HK-2 (cell line): ENCODE measurements around the gene EXOC4.
"Not testable (repeated sequence)": the region's sequence is repeated elsewhere in the genome, so short reads cannot be mapped to it uniquely, and the experiment has no call there.

Experiments
- DNase-seq: peaks from one replicate; pipeline ENCODE4 v3.0.0-alpha.2; 2018; ENCODE audit not compliant: unreplicated experiment

EXOC4 gene

GRCh38 chr7:133252858-133253518 is at the start of gene EXOC4:
Gene EXOC4 (plus strand): TSS chr7:133253078.
- DNase-seq, result peak; percentile 95

- no peak for DNase-seq
Observed at GRCh38 chr7:133203490-133203889, 49.4 kb upstream of the EXOC4 start.

GRCh38 chr7:133207687-133208086 is 45.2 kb upstream of the EXOC4 start:
- no peak for DNase-seq

GRCh38 chr7:133210817-133211216 is 42.1 kb upstream of the EXOC4 start:
- DNase-seq, result not testable (repeated sequence)

GRCh38 chr7:133213772-133214171 is 39.1 kb upstream of the EXOC4 start:
- DNase-seq, result not testable (repeated sequence)

GRCh38 chr7:133217773-133218172 is 35.1 kb upstream of the EXOC4 start:
- DNase-seq, result no peak

GRCh38 chr7:133230591-133231194 is 22.2 kb upstream of the EXOC4 start:
- DNase-seq, result peak; percentile 39

GRCh38 chr7:133233142-133233541 is 19.7 kb upstream of the EXOC4 start:
- no peak for DNase-seq

- no peak for DNase-seq
Observed at GRCh38 chr7:133234961-133235875, 17.7 kb upstream of the EXOC4 start.

- no peak for DNase-seq
Observed at GRCh38 chr7:133237545-133237944, 15.3 kb upstream of the EXOC4 start.

- no peak for DNase-seq
Observed at GRCh38 chr7:133240302-133240701, 12.6 kb upstream of the EXOC4 start.

GRCh38 chr7:133246558-133246957 is 6.3 kb upstream of the EXOC4 start:
- DNase-seq, result no peak

- no peak for DNase-seq
Observed at GRCh38 chr7:133248901-133249300, 4.0 kb upstream of the EXOC4 start.

- DNase-seq, result no peak
Observed at GRCh38 chr7:133252506-133252857, 396 bp upstream of the EXOC4 start.

GRCh38 chr7:133253519-133253875 is 619 bp downstream of the EXOC4 start:
- peak; percentile 13 for DNase-seq

GRCh38 chr7:133255486-133255885 is 2.6 kb downstream of the EXOC4 start:
- DNase-seq, result no peak

- DNase-seq, result no peak
Observed at GRCh38 chr7:133258174-133258573, 5.3 kb downstream of the EXOC4 start.

GRCh38 chr7:133265821-133266220 is 12.9 kb downstream of the EXOC4 start:
- DNase-seq, result no peak

GRCh38 chr7:133268355-133268754 is 15.5 kb downstream of the EXOC4 start:
- DNase-seq, result no peak

- DNase-seq, result no peak
Observed at GRCh38 chr7:133272336-133272735, 19.5 kb downstream of the EXOC4 start.

- no peak for DNase-seq
Observed at GRCh38 chr7:133273227-133273626, 20.3 kb downstream of the EXOC4 start.

GRCh38 chr7:133274265-133274664 is 21.4 kb downstream of the EXOC4 start:
- no peak for DNase-seq

GRCh38 chr7:133275008-133275407 is 22.1 kb downstream of the EXOC4 start:
- no peak for DNase-seq
